ES-I3 (cell line): ENCODE results near the gene SRP9.

ENCODE experiments used
- H3K36me3 ChIP-seq: 2 replicates; pipeline ENCODE4 v1.6.1; 2013; ENCODE audit warnings: mild to moderate bottlenecking, low read length, control low read depth, moderate library complexity; ENCODE audit not compliant: insufficient read depth
- H3K4me1 ChIP-seq: 2 replicates; pipeline ENCODE4 v1.6.1; 2013; ENCODE audit warnings: mild to moderate bottlenecking, control low read depth, low read length; ENCODE audit not compliant: insufficient read depth
- H3K9ac ChIP-seq: 2 replicates; pipeline ENCODE4 v1.6.1; 2013; ENCODE audit warnings: low read depth, mild to moderate bottlenecking, low read length, moderate library complexity
- H3K9me3 ChIP-seq: 2 replicates; pipeline ENCODE4 v1.6.1; 2013; ENCODE audit warnings: mild to moderate bottlenecking, low read length, moderate library complexity; ENCODE audit not compliant: control insufficient read depth, insufficient read depth

SRP9 gene

GRCh38 chr1:225763716-225764548 is 13.7 kb upstream of the SRP9 start:
- Histone ChIP-seq H3K9ac (no peak overlapping the region; the same call in 1 of the 2 replicates), H3K36me3 (no peaks in the 10 kb centered on the region), H3K9me3 (no peaks in the 10 kb centered on the region), H3K4me1 (peaks cover 32% of the 10 kb centered on the region)

- H3K36me3 ChIP-seq = no peaks in the 10 kb centered on the region
- H3K9me3 ChIP-seq = no peaks in the 10 kb centered on the region
- H3K4me1 ChIP-seq = peaks cover 34% of the 10 kb centered on the region
- H3K9ac ChIP-seq = no peak overlapping the region
These were observed 11.5 kb upstream of the SRP9 start for GRCh38 chr1:225765982-225766674.

GRCh38 chr1:225766967-225767633 is 10.5 kb upstream of the SRP9 start:
- H3K36me3 ChIP-seq = no peaks in the 10 kb centered on the region
- peaks cover 34% of the 10 kb centered on the region for H3K4me1 ChIP-seq
- no peaks in the 10 kb centered on the region for H3K9me3 ChIP-seq
- no peak overlapping the region for H3K9ac ChIP-seq

GRCh38 chr1:225767634-225768540 is 9.7 kb upstream of the SRP9 start:
- Histone ChIP-seq H3K9me3 (no peaks in the 10 kb centered on the region), H3K36me3 (no peaks in the 10 kb centered on the region), H3K9ac (no peak overlapping the region), H3K4me1 (peaks cover 27% of the 10 kb centered on the region)

GRCh38 chr1:225768662-225769426 is 8.8 kb upstream of the SRP9 start:
- H3K9me3 ChIP-seq = no peaks in the 10 kb centered on the region

GRCh38 chr1:225769687-225770086 is 7.9 kb upstream of the SRP9 start:
- no peak overlapping the region for H3K9ac ChIP-seq
- peaks cover 22% of the 10 kb centered on the region for H3K4me1 ChIP-seq
- H3K9me3 ChIP-seq = no peaks in the 10 kb centered on the region
- H3K36me3 ChIP-seq = no peaks in the 10 kb centered on the region

More at GRCh38 chr1:225768662-225769426, 8.8 kb upstream of the SRP9 start:
- no peak overlapping the region for H3K9ac ChIP-seq
- peaks cover 23% of the 10 kb centered on the region for H3K4me1 ChIP-seq
- no peaks in the 10 kb centered on the region for H3K36me3 ChIP-seq

GRCh38 chr1:225770561-225771248 is 6.9 kb upstream of the SRP9 start:
- peaks cover 22% of the 10 kb centered on the region for H3K4me1 ChIP-seq
- no peaks in the 10 kb centered on the region for H3K36me3 ChIP-seq
- no peaks in the 10 kb centered on the region for H3K9me3 ChIP-seq
- H3K9ac ChIP-seq = no peak overlapping the region

GRCh38 chr1:225771661-225772322 is 5.8 kb upstream of the SRP9 start:
- H3K9ac ChIP-seq = no peak overlapping the region
- no peaks in the 10 kb centered on the region for H3K36me3 ChIP-seq
- peaks cover 22% of the 10 kb centered on the region for H3K4me1 ChIP-seq
- H3K9me3 ChIP-seq = no peaks in the 10 kb centered on the region

- Histone ChIP-seq H3K36me3 (no peaks in the 10 kb centered on the region), H3K9me3 (no peaks in the 10 kb centered on the region), H3K9ac (no peak overlapping the region), H3K4me1 (peaks cover 18% of the 10 kb centered on the region)
These were observed 5.3 kb upstream of the SRP9 start for GRCh38 chr1:225772323-225772768.

GRCh38 chr1:225772848-225773247 is 4.8 kb upstream of the SRP9 start:
- no peaks in the 10 kb centered on the region for H3K9me3 ChIP-seq
- H3K9ac ChIP-seq = no peak overlapping the region
- H3K4me1 ChIP-seq = peaks cover 13% of the 10 kb centered on the region
- no peaks in the 10 kb centered on the region for H3K36me3 ChIP-seq

GRCh38 chr1:225774281-225775147 is 3.1 kb upstream of the SRP9 start:
- peaks cover 8% of the 10 kb centered on the region for H3K4me1 ChIP-seq
- H3K9ac ChIP-seq = no peak overlapping the region
- H3K36me3 ChIP-seq = no peaks in the 10 kb centered on the region
- H3K9me3 ChIP-seq = no peaks in the 10 kb centered on the region

GRCh38 chr1:225776294-225776693 is 1.3 kb upstream of the SRP9 start:
- Histone ChIP-seq H3K9ac (no peak overlapping the region), H3K9me3 (no peaks in the 10 kb centered on the region), H3K4me1 (peaks cover 16% of the 10 kb centered on the region), H3K36me3 (no peaks in the 10 kb centered on the region)
